H9 (cell line): Measurements from ENCODE around the gene SCD5. TPM values are rescaled to one million over a fixed set of nuclear protein-coding genes. Genes with fewer than 3 reads are reported as not detected.
A peak's percentile ranks its signal among the peaks of the same experiment; 100 is the strongest.

Experiments used
- DNase-seq: peaks from one replicate; pipeline ENCODE4 v3.0.0-alpha.2; 2017
- H2AFZ ChIP-seq: one replicate; pipeline ENCODE4 v1.6.1; 2013; ENCODE audit warnings: mild to moderate bottlenecking, low read length, control low read depth, moderate library complexity
- H2AK5ac ChIP-seq: 2 replicates; pipeline ENCODE4 v1.6.1; 2013; ENCODE audit warnings: low read length, control low read depth, mixed read lengths; ENCODE audit not compliant: insufficient read length
- H2BK120ac ChIP-seq: one replicate; pipeline ENCODE4 v1.6.1; 2013; ENCODE audit warnings: low read depth, mild to moderate bottlenecking, low read length, control low read depth, inconsistent platforms; ENCODE audit not compliant: poor library complexity, severe bottlenecking
- H2BK12ac ChIP-seq: 2 replicates; pipeline ENCODE4 v1.6.1; 2013; ENCODE audit warnings: low read length, control low read depth, mixed read lengths, low read depth; ENCODE audit not compliant: insufficient read length
- H2BK15ac ChIP-seq: 2 replicates; pipeline ENCODE4 v1.6.1; 2013; ENCODE audit warnings: low read depth, low read length, control low read depth
- H2BK20ac ChIP-seq: one replicate; pipeline ENCODE4 v1.6.1; 2013; ENCODE audit warnings: low read depth, mild to moderate bottlenecking, low read length, control low read depth, inconsistent platforms; ENCODE audit not compliant: poor library complexity, severe bottlenecking
- H2BK5ac ChIP-seq: 2 replicates; pipeline ENCODE4 v1.6.1; 2013; ENCODE audit warnings: low read length, control low read depth, mixed read lengths; ENCODE audit not compliant: insufficient read length
- H3K14ac ChIP-seq: 2 replicates; pipeline ENCODE4 v1.6.1; 2013; ENCODE audit warnings: low read length, control low read depth; ENCODE audit not compliant: insufficient read depth
- H3K18ac ChIP-seq: 2 replicates; pipeline ENCODE4 v1.6.1; 2013; ENCODE audit warnings: low read depth, mild to moderate bottlenecking, mixed read lengths, low read length, control low read depth; ENCODE audit not compliant: insufficient read length
- H3K23ac ChIP-seq: 2 replicates; pipeline ENCODE4 v1.6.1; 2013; ENCODE audit warnings: low read length, control low read depth, mixed read lengths, low read depth; ENCODE audit not compliant: insufficient read length
- H3K23me2 ChIP-seq: 2 replicates; pipeline ENCODE4 v1.6.1; 2013; ENCODE audit warnings: low read depth, mild to moderate bottlenecking, mixed read lengths, low read length, control low read depth; ENCODE audit not compliant: insufficient read length, poor library complexity, severe bottlenecking
- H3K27ac ChIP-seq: 2 replicates; pipeline ENCODE4 v1.5.1; 2013; ENCODE audit warnings: low read length, control low read depth, mixed read lengths, low read depth; ENCODE audit not compliant: insufficient read length
- H3K27me3 ChIP-seq: 2 replicates; pipeline ENCODE4 v1.6.1; 2013; ENCODE audit warnings: low read length, control low read depth, inconsistent platforms; ENCODE audit not compliant: insufficient read depth
- H3K4ac ChIP-seq: 2 replicates; pipeline ENCODE4 v1.6.1; 2013; ENCODE audit warnings: low read depth, mild to moderate bottlenecking, control low read depth, inconsistent platforms, low read length, moderate library complexity
- H3K4me1 ChIP-seq: 2 replicates; pipeline ENCODE4 v1.6.1; 2013; ENCODE audit warnings: low read length, control low read depth, inconsistent platforms; ENCODE audit not compliant: insufficient read depth
- H3K4me2 ChIP-seq: 2 replicates; pipeline ENCODE4 v1.6.1; 2013; ENCODE audit warnings: low read length, control low read depth, mixed read lengths; ENCODE audit not compliant: insufficient read length, insufficient read depth
- H3K56ac ChIP-seq: 2 replicates; pipeline ENCODE4 v1.6.1; 2013; ENCODE audit warnings: low read depth, mild to moderate bottlenecking, mixed read lengths, low read length, control low read depth; ENCODE audit not compliant: insufficient read length
- H3K79me1 ChIP-seq: 2 replicates; pipeline ENCODE4 v1.6.1; 2013; ENCODE audit warnings: low read depth, mild to moderate bottlenecking, moderate library complexity, low read length, control low read depth, inconsistent platforms; ENCODE audit not compliant: insufficient read depth, poor library complexity, severe bottlenecking
- H3K79me2 ChIP-seq: 2 replicates; pipeline ENCODE4 v1.6.1; 2013; ENCODE audit warnings: low read length, control low read depth, inconsistent platforms; ENCODE audit not compliant: insufficient read depth
- H3K9ac ChIP-seq: 2 replicates; pipeline ENCODE4 v1.6.1; 2013; ENCODE audit warnings: low read length, control low read depth, mixed read lengths; ENCODE audit not compliant: insufficient read length; ENCODE audit errors: extremely low read depth
- H3K9me3 ChIP-seq: one replicate; pipeline ENCODE4 v1.6.1; 2013; ENCODE audit warnings: low read depth, low read length, inconsistent platforms; ENCODE audit not compliant: control insufficient read depth
- H3T11ph ChIP-seq: one replicate; pipeline ENCODE4 v1.6.1; 2013; ENCODE audit warnings: mild to moderate bottlenecking, low read length, control low read depth, inconsistent platforms
- H4K20me1 ChIP-seq: one replicate; pipeline ENCODE4 v1.6.1; 2013; ENCODE audit not compliant: control insufficient read depth, insufficient read length, insufficient read depth
- H4K5ac ChIP-seq: 2 replicates; pipeline ENCODE4 v1.6.1; 2013; ENCODE audit warnings: low read depth, mild to moderate bottlenecking, mixed read lengths, low read length, control low read depth; ENCODE audit not compliant: insufficient read length
- H4K8ac ChIP-seq: replicated peaks from 2 replicates; pipeline ENCODE4 v1.6.1; 2013; ENCODE audit warnings: low read length, control low read depth, mixed read lengths, low read depth; ENCODE audit not compliant: insufficient read length
- H4K91ac ChIP-seq: 2 replicates; pipeline ENCODE4 v1.6.1; 2013; ENCODE audit warnings: low read depth, mild to moderate bottlenecking, moderate library complexity, mixed read lengths, low read length, control low read depth; ENCODE audit not compliant: insufficient read length
- H3K27ac Mint-ChIP-seq, 3 experiments: 2 replicates in 2 of 3; 3 replicates in 1 of 3; pipeline ENCODE4 v1.8.0; 2020 to 2021; ENCODE audit warnings: mixed read lengths in 3 of 3, mild to moderate bottlenecking in 1 of 3, moderate library complexity in 1 of 3
- H3K27me3 Mint-ChIP-seq: 2 replicates; pipeline ENCODE4 v1.8.0; 2021; ENCODE audit warnings: low read depth, mild to moderate bottlenecking, moderate library complexity, mixed read lengths
- H3K36me3 Mint-ChIP-seq, 3 experiments: 2 replicates in 2 of 3; 3 replicates in 1 of 3; pipeline ENCODE4 v1.8.0; 2020 to 2021; ENCODE audit warnings: low read depth in 3 of 3, mixed read lengths in 3 of 3; ENCODE audit not compliant: insufficient read depth in 1 of 3
- H3K4me1 Mint-ChIP-seq, 2 experiments: 2 replicates each; pipeline ENCODE4 v1.8.0; 2020; ENCODE audit warnings: mixed read lengths in 2 of 2
- H3K4me3 Mint-ChIP-seq, 2 experiments: 2 replicates in 1 of 2; 3 replicates in 1 of 2; pipeline ENCODE4 v1.8.0; 2020 to 2021; ENCODE audit warnings: mild to moderate bottlenecking in 2 of 2, mixed read lengths in 2 of 2, moderate library complexity in 1 of 2
- H3K9me3 Mint-ChIP-seq, 2 experiments: 2 replicates in 1 of 2; 3 replicates in 1 of 2; pipeline ENCODE4 v1.8.0; 2020; ENCODE audit warnings: mild to moderate bottlenecking in 2 of 2, mixed read lengths in 2 of 2, moderate library complexity in 1 of 2
- WGBS: extraction: QIAGEN DNeasy Blood & Tissue Kit; methylation state at CpG from one replicate; pipeline ENCODE4 v1.1.7; 2013; ENCODE audit warnings: missing lambda C conversion rate, low lambda C conversion rate, mixed read lengths; ENCODE audit not compliant: insufficient read length; ENCODE audit errors: extremely low coverage; 5-methylcytosine and 5-hydroxymethylcytosine counted together
- long read RNA-seq: library from polyadenylated mRNA; unstranded; transcript quantifications from one replicate; pipeline ENCODE4 v2.0.0, GENCODE V29; 2020
- total RNA-seq: library from RNA; stranded (reverse); gene quantifications from 2 replicates; pipeline ENCODE4 v1.2.1, GENCODE V29; 2021
- TF ChIP-seq, protein P1 (sequence below): fragments of 200-600 bp; sonication (generic); conservative IDR thresholded peaks from 3 replicates; pipeline ENCODE4 v1.8.0; 2021; ENCODE audit warnings: antibody characterized with exemption, mild to moderate bottlenecking

The SCD5 gene
- total RNA-seq: 0.68 and 0.86 TPM in 2 replicates
- long read RNA-seq, partial matches to known transcripts: 0 of 4 reads
- long read RNA-seq, other reads (novel, unspliced or antisense): 0 of 4 reads

DNA sequence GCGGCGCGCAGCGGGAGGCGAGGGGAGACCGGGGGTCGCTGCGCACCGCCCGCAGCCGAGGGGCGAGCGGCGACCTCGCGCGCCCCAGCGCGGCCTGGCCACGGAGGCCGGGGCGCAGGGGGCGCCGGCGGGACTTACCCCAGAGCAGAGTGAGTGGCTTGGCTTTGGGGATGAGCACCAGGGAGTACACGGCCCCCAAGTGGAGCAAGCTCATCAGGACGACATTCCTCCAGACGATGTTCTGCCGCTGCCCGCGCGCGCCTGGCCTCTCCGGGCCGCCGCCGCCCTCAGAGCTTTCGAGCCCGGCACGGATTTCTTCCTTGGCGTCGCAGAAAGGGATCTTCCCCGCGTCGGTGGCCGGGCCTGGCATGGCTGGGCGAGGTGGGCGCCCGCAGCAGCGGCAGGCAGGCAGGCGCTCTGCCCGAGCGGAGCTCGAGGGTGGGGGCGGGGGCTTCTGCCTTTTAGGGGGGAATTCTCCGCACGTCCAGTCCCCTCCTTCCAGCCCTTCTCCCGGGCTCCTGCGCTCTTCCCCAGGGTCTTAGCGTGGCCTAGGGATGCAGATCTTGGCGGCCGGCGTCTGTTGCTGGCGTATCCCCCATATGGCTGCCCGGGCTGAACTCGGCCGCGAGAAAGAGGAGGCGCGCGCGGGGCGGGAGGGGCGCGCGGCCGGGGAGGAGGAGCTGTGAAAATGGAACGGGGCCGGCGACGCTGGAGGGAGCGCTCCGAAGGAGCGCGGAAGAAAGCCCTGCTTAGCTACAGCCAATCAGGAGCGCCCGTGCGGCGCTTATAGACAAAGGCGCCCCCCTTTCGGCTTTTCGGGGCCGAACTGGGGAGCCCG is at the start of gene SCD5:
SCD5 (minus strand) TSS at position 629 of the 838 bp plus-strand sequence; CDS start at position 370, 259 bp downstream.
- Histone ChIP-seq H2BK20ac (no peak within 1 kb of the TSS), H3K18ac (no peak within 1 kb of the TSS), H3K27me3 (peaks cover 66% of the 10 kb centered on the region), H2AFZ (no peak within 1 kb of the TSS), H3T11ph (no peak within 1 kb of the TSS), H3K4me2 (peak within 1 kb of the TSS; percentile 65), H3K27ac (no peak within 1 kb of the TSS), H3K79me2 (no peaks in the 10 kb centered on the region), H3K14ac (no peak within 1 kb of the TSS), H3K79me1 (no peaks in the 10 kb centered on the region), H3K23ac (no peak within 1 kb of the TSS), H4K8ac (no peak within 1 kb of the TSS), H3K23me2 (peaks cover 20% of the 10 kb centered on the region), H4K5ac (no peak within 1 kb of the TSS), H3K56ac (no peak within 1 kb of the TSS), H2AK5ac (no peak within 1 kb of the TSS), H4K20me1 (no peaks in the 10 kb centered on the region), H3K4me1 (peaks cover 2% of the 10 kb centered on the region; the same call in 1 of the 2 replicates), H2BK15ac (no peak within 1 kb of the TSS), H2BK120ac (no peak within 1 kb of the TSS), H3K4ac (no peak within 1 kb of the TSS), H4K91ac (no peak within 1 kb of the TSS), H2BK5ac (no peak within 1 kb of the TSS), H3K9me3 (no peaks in the 10 kb centered on the region), H3K9ac (no peak within 1 kb of the TSS), H2BK12ac (no peak within 1 kb of the TSS)
- H3K27ac Mint-ChIP-seq: no peak within 1 kb of the TSS
- H3K4me3 Mint-ChIP-seq: peak within 1 kb of the TSS; percentile 70 to 86
- TF ChIP-seq, protein P1, sequence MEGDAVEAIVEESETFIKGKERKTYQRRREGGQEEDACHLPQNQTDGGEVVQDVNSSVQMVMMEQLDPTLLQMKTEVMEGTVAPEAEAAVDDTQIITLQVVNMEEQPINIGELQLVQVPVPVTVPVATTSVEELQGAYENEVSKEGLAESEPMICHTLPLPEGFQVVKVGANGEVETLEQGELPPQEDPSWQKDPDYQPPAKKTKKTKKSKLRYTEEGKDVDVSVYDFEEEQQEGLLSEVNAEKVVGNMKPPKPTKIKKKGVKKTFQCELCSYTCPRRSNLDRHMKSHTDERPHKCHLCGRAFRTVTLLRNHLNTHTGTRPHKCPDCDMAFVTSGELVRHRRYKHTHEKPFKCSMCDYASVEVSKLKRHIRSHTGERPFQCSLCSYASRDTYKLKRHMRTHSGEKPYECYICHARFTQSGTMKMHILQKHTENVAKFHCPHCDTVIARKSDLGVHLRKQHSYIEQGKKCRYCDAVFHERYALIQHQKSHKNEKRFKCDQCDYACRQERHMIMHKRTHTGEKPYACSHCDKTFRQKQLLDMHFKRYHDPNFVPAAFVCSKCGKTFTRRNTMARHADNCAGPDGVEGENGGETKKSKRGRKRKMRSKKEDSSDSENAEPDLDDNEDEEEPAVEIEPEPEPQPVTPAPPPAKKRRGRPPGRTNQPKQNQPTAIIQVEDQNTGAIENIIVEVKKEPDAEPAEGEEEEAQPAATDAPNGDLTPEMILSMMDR: no peak
- peak; percentile 63 for DNase-seq
- H3K4me1 Mint-ChIP-seq: peaks cover 27% of the 10 kb centered on the region in 2 experiments
- WGBS: no CpG with 5 or more reads among the region's 94 CpGs
- H3K9me3 Mint-ChIP-seq: peaks cover 0 to 3% of the 10 kb centered on the region in 2 experiments; a peak in 2 of 5 replicates
- H3K36me3 Mint-ChIP-seq: no peaks in the 10 kb centered on the region; a peak in 1 of 7 replicates
- peaks cover 52% of the 10 kb centered on the region for H3K27me3 Mint-ChIP-seq
